H1 (cell line): ENCODE data around the gene RASL10A. TPM values are rescaled to one million over a fixed set of nuclear protein-coding genes. Genes with fewer than 3 reads are reported as not detected.

Source experiments
- CTCF ChIA-PET: fragments of 300-600 bp; sonication (Branson Sonifier 250); formaldehyde crosslinking; loops from one replicate; lab custom pipeline; 2021; ENCODE audit not compliant: partially characterized antibody; lab: Charles Lee
- POLR2A ChIA-PET: fragments of 300-600 bp; sonication (Branson Sonifier 250); formaldehyde crosslinking; loops from one replicate; lab custom pipeline; 2021; ENCODE audit warnings: inconsistent platforms; ENCODE audit not compliant: partially characterized antibody; lab: Charles Lee
- DNase-seq, 2 experiments: peaks; one replicate each; pipeline versions ENCODE4 v3.0.0 to v3.0.0-alpha.2; 2010 to 2022; ENCODE audit warnings: low spot score in 2 of 2, low read depth in 1 of 2, mixed read lengths in 1 of 2
- FAIRE-seq: peaks from 2 replicates; lab custom pipeline; 2011; peaks lifted over from hg19 to GRCh38; lab: Jason Lieb, UNC
- H2AFZ ChIP-seq: 2 replicates; pipeline ENCODE4 v1.8.1; 2012; ENCODE audit warnings: low read length, inconsistent platforms
- H2AK5ac ChIP-seq: 2 replicates; pipeline ENCODE4 v1.6.1; 2013; ENCODE audit warnings: low read depth, low read length
- H2BK120ac ChIP-seq: replicated peaks from 2 replicates; pipeline ENCODE3; 2013; ENCODE audit warnings: low read depth, low read length, inconsistent platforms
- H2BK12ac ChIP-seq: 2 replicates; pipeline ENCODE4 v1.6.1; 2013; ENCODE audit warnings: low read depth, low read length
- H2BK15ac ChIP-seq: 2 replicates; pipeline ENCODE4 v1.6.1; 2013; ENCODE audit warnings: low read length
- H2BK20ac ChIP-seq: 2 replicates; pipeline ENCODE4 v1.6.1; 2013; ENCODE audit warnings: low read length
- H2BK5ac ChIP-seq: 2 replicates; pipeline ENCODE4 v1.6.1; 2013; ENCODE audit warnings: low read depth, low read length
- H3K14ac ChIP-seq: 2 replicates; pipeline ENCODE4 v1.6.1; 2013; ENCODE audit warnings: inconsistent platforms; ENCODE audit not compliant: insufficient read length
- H3K18ac ChIP-seq: 2 replicates; pipeline ENCODE4 v1.6.1; 2013; ENCODE audit warnings: low read length; ENCODE audit errors: extremely low read depth
- H3K23ac ChIP-seq: 2 replicates; pipeline ENCODE4 v1.6.1; 2013; ENCODE audit warnings: inconsistent platforms; ENCODE audit not compliant: insufficient read length
- H3K23me2 ChIP-seq: 2 replicates; pipeline ENCODE4 v1.6.1; 2013; ENCODE audit warnings: low read depth, low read length
- H3K27ac ChIP-seq: 2 replicates; pipeline ENCODE4 v1.6.1; 2011; ENCODE audit warnings: low read depth, low read length, inconsistent platforms
- H3K27me3 ChIP-seq, 4 experiments: replicated peaks in 1 of 4; 1 replicate in 1 of 4; 2 replicates in 3 of 4; pipeline versions ENCODE4 v1.6.1 to v1.8.1; 2011 to 2013; ENCODE audit warnings: low read length in 3 of 4, mild to moderate bottlenecking in 3 of 4, inconsistent platforms in 2 of 4, mixed read lengths in 2 of 4, moderate library complexity in 1 of 4; ENCODE audit not compliant: control insufficient read depth in 3 of 4, insufficient read depth in 3 of 4; ENCODE audit errors: extremely low read depth in 1 of 4
- H3K36me3 ChIP-seq, 4 experiments: 2 replicates each; pipeline versions ENCODE4 v1.6.1 to v1.8.1; 2011 to 2013; ENCODE audit warnings: mild to moderate bottlenecking in 4 of 4, low read length in 3 of 4, moderate library complexity in 2 of 4, control low read depth in 1 of 4, inconsistent platforms in 1 of 4; ENCODE audit not compliant: insufficient read depth in 4 of 4, control insufficient read depth in 2 of 4
- H3K4ac ChIP-seq: replicated peaks from 2 replicates; pipeline ENCODE3; 2013; ENCODE audit warnings: low read length, low read depth, mixed read lengths, inconsistent platforms; ENCODE audit not compliant: insufficient read length
- H3K4me1 ChIP-seq, 4 experiments: replicated peaks in 1 of 4; 1 replicate in 1 of 4; 2 replicates in 3 of 4; pipeline versions ENCODE4 v1.6.1 to v1.8.1; 2011 to 2013; ENCODE audit warnings: low read length in 3 of 4, inconsistent platforms in 2 of 4, mixed read lengths in 1 of 4; ENCODE audit not compliant: insufficient read depth in 4 of 4, control insufficient read depth in 3 of 4
- H3K4me2 ChIP-seq, 2 experiments: 2 replicates each; pipeline versions ENCODE4 v1.6.1 to v1.8.1; 2011 to 2013; ENCODE audit warnings: low read depth in 2 of 2, low read length in 2 of 2, control low read depth in 1 of 2, inconsistent platforms in 1 of 2, mild to moderate bottlenecking in 1 of 2; ENCODE audit not compliant: insufficient read depth in 1 of 2
- H3K4me3 ChIP-seq, 4 experiments: fragments of 200-600, 300-600 bp in 1 of 4; sonication (generic), shearing (Covaris generic), sonication (Bioruptor Twin) in 1 of 4; 2 replicates each; pipeline versions ENCODE4 v1.5.1 to v1.8.1; 2011 to 2016; ENCODE audit warnings: low read length in 4 of 4, low read depth in 3 of 4, control low read depth in 2 of 4, inconsistent platforms in 2 of 4, mild to moderate bottlenecking in 2 of 4, mixed read lengths in 1 of 4, moderate library complexity in 1 of 4; ENCODE audit not compliant: insufficient read depth in 2 of 4; ENCODE audit errors: extremely low read depth in 1 of 4
- H3K56ac ChIP-seq: replicated peaks from 2 replicates; pipeline ENCODE3; 2013; ENCODE audit warnings: low read depth, mild to moderate bottlenecking, mixed read lengths, low read length, inconsistent platforms; ENCODE audit not compliant: insufficient read length
- H3K79me1 ChIP-seq: 2 replicates; pipeline ENCODE4 v1.6.1; 2013; ENCODE audit warnings: low read depth, low read length, control low read depth
- H3K79me2 ChIP-seq, 2 experiments: 2 replicates each; pipeline versions ENCODE4 v1.6.1 to v1.8.1; 2012 to 2013; ENCODE audit warnings: low read length in 2 of 2, mild to moderate bottlenecking in 2 of 2, inconsistent platforms in 1 of 2; ENCODE audit not compliant: insufficient read depth in 2 of 2, control insufficient read depth in 1 of 2
- H3K9ac ChIP-seq, 4 experiments: replicated peaks in 1 of 4; 1 replicate in 1 of 4; 2 replicates in 3 of 4; pipeline versions ENCODE4 v1.6.1 to v1.8.1; 2011 to 2013; ENCODE audit warnings: low read depth in 3 of 4, low read length in 3 of 4, control low read depth in 2 of 4, mild to moderate bottlenecking in 2 of 4, moderate library complexity in 2 of 4, inconsistent platforms in 1 of 4; ENCODE audit errors: extremely low read depth in 1 of 4
- H3K9me3 ChIP-seq, 2 experiments: 2 replicates each; pipeline versions ENCODE4 v1.6.1 to v1.8.1; 2012 to 2013; ENCODE audit warnings: mild to moderate bottlenecking in 2 of 2, moderate library complexity in 2 of 2, control low read depth in 1 of 2, inconsistent platforms in 1 of 2, low read depth in 1 of 2, low read length in 1 of 2, mixed read lengths in 1 of 2; ENCODE audit not compliant: insufficient read depth in 2 of 2
- H4K20me1 ChIP-seq, 2 experiments: replicated peaks in 1 of 2; 2 replicates each; pipeline versions ENCODE3 to v1.8.1; 2011 to 2013; ENCODE audit warnings: inconsistent platforms in 2 of 2, low read length in 2 of 2, mild to moderate bottlenecking in 1 of 2; ENCODE audit not compliant: insufficient read depth in 2 of 2, control insufficient read depth in 1 of 2
- H4K5ac ChIP-seq: 2 replicates; pipeline ENCODE4 v1.6.1; 2013; ENCODE audit warnings: low read length, low read depth, mixed read lengths, inconsistent platforms; ENCODE audit not compliant: insufficient read length
- H4K8ac ChIP-seq: 2 replicates; pipeline ENCODE4 v1.8.0; 2013; ENCODE audit warnings: mild to moderate bottlenecking, moderate library complexity, low read length, inconsistent platforms; ENCODE audit not compliant: insufficient read depth; ENCODE audit errors: extremely low read depth
- H4K91ac ChIP-seq: replicated peaks from 2 replicates; pipeline ENCODE3; 2013; ENCODE audit warnings: low read length, mixed read lengths, inconsistent platforms; ENCODE audit not compliant: insufficient read length
- POU5F1 ChIP-seq: IDR thresholded peaks from 2 replicates; pipeline ENCODE4 v1.6.1; 2011; ENCODE audit warnings: low read depth, mild to moderate bottlenecking, low read length, moderate library complexity
- WGBS, 2 experiments: shearing (Covaris generic) in 1 of 2; methylation state at CpG; one replicate each; pipeline versions ENCODE4 v1.1.6 to v1.1.7; 2013 to 2015; ENCODE audit warnings: low lambda C conversion rate in 2 of 2, mixed read lengths in 2 of 2, inconsistent platforms in 1 of 2, low coverage in 1 of 2, missing lambda C conversion rate in 1 of 2; ENCODE audit not compliant: insufficient replicate concordance in 2 of 2, insufficient coverage in 1 of 2, insufficient read length in 1 of 2; ENCODE audit errors: extremely low coverage in 1 of 2, missing lambda C conversion rate in 1 of 2; 5-methylcytosine and 5-hydroxymethylcytosine counted together
- polyA plus RNA-seq, 7 experiments: library from polyadenylated mRNA; depleted of rRNA in 3 of 7; stranded (reverse) in 5 of 7; unstranded in 2 of 7; fragments of >200 nt in 5 of 7; fragments of 200-250 nt in 2 of 7; gene quantifications; 1 replicate in 5 of 7; 2 replicates in 1 of 7; 4 replicates in 1 of 7; pipeline versions ENCODE4 v1.2.1 to v1.2.3, GENCODE V29; 2011 to 2013; ENCODE audit warnings: missing spikeins in 2 of 7, mixed read lengths in 2 of 7
- total RNA-seq: library from RNA; stranded (reverse); fragmentation: NEBNext Ultra II Directional; extraction: Animal tissue kit (Norgen Biotek cat#: 25700); gene quantifications from 2 replicates; pipeline ENCODE4 v1.2.1, GENCODE V29; 2021

Gene RASL10A
- total and polyA plus RNA-seq, 2 of the 8 experiments (the other 6 are each of a cell fraction or from before 2014, with no cell fraction given): 1.1 to 1.5 TPM

DNA sequence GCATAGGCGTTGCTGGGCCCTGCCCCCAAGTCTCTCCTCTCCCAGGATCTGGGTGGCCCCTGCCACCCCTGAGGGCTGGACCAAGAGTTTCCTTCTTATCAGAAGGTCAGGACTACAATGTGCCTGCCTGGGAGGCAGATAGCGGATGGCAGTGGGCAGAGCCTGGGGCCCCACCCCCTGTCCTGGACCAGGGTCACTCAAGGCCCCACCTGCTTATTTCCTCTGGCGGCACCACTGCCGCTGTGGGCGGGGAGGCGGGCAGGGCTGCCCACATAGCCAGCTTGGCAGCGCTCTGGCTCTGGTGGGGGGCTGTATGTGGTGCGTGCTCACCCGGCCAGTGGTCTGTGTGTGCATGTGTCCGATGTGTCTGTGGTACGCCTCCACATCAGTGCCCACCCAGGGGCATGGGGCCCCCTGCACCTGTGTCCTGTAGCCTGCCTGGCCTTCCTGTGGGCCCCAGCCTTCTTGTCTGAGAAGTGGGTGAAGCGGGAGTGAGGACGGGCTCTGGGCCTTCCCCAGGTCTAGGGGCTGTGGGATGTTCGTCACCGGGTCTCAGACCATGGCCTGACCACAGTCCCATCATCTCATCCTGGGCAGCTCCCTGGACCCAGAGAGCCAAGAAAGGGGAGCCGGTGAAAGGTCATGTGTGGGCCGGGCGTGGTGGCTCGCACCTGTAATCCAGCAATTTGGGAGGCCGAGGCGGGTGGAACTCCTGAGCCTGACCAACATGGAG is 6.0 kb downstream of the RASL10A start:
- no peak overlapping the region for H3K23ac ChIP-seq
- H4K20me1 ChIP-seq: peaks cover 6 to 15% of the 10 kb centered on the region in 2 experiments
- no peak overlapping the region for H3K4ac ChIP-seq
- H3K27ac ChIP-seq: no peak overlapping the region
- H3K36me3 ChIP-seq: peaks cover 0 to 8% (median 0%) of the 10 kb centered on the region in 4 experiments; a peak in 1 of 8 replicates
- H3K9me3 ChIP-seq: peaks cover 3 to 7% of the 10 kb centered on the region in 2 experiments; a peak in 3 of 4 replicates
- H2AFZ ChIP-seq: no peak overlapping the region
- H2BK120ac ChIP-seq: no peak overlapping the region
- H3K9ac ChIP-seq: no peak overlapping the region
- H3K79me2 ChIP-seq: no peaks in the 10 kb centered on the region
- peaks cover 0 to 18% (median 7%) of the 10 kb centered on the region in 4 experiments; a peak in 6 of 7 replicates for H3K4me1 ChIP-seq
- no peak overlapping the region for H3K4me3 ChIP-seq
- peak overlapping the region; percentile 75; the same call in 1 of the 2 replicates for H2AK5ac ChIP-seq
- no peak overlapping the region for H2BK12ac ChIP-seq
- H3K14ac ChIP-seq: no peak overlapping the region
- H3K79me1 ChIP-seq: no peaks in the 10 kb centered on the region
- no peak overlapping the region for H2BK15ac ChIP-seq
- H3K56ac ChIP-seq: no peak overlapping the region
- TF ChIP-seq POU5F1: no peak
- 94% methylated on average over 21 of the region's 21 CpGs; no CpG with 5 or more reads in 1 of the 2 experiments for WGBS, 2 experiments
- H3K4me2 ChIP-seq: no peak overlapping the region
- H3K23me2 ChIP-seq: peaks cover 6% of the 10 kb centered on the region; the same call in 1 of the 2 replicates
- ChIA-PET CTCF (interaction anchor here (1.2 kb wide), 1 partner anchor 15 kb away, joined by 3 read pairs; no protein-coding TSS in a partner anchor), POLR2A (interaction anchor here (1.0 to 1.7 kb wide), 3 partner anchors 11 to 63 kb away, joined by 3 to 11 read pairs (median 5); no protein-coding TSS in a partner anchor)
- peaks cover 13 to 25% (median 17%) of the 10 kb centered on the region in 4 experiments for H3K27me3 ChIP-seq
- no peak overlapping the region for H4K91ac ChIP-seq
- H3K18ac ChIP-seq: no peak overlapping the region
- no peak overlapping the region for H2BK20ac ChIP-seq
- DNase-seq (no peak), FAIRE-seq (no peak)
- H4K5ac ChIP-seq: no peak overlapping the region
- no peak overlapping the region for H4K8ac ChIP-seq
- no peak overlapping the region for H2BK5ac ChIP-seq
